Rectal smooth muscle tissue (tissue), 1 donor: ENCODE results near the gene SLC22A16.

Experiments used
- H3K27ac ChIP-seq: one replicate; pipeline ENCODE4 v1.7.0; 2013; ENCODE audit warnings: low read depth, low read length, inconsistent platforms
- H3K27me3 ChIP-seq: one replicate; pipeline ENCODE4 v1.7.0; 2013; ENCODE audit warnings: low read length; ENCODE audit not compliant: control insufficient read depth, insufficient read depth
- H3K36me3 ChIP-seq: one replicate; pipeline ENCODE4 v1.7.0; 2013; ENCODE audit warnings: low read length; ENCODE audit not compliant: control insufficient read depth, insufficient read depth
- H3K4me1 ChIP-seq: one replicate; pipeline ENCODE4 v1.7.0; 2013; ENCODE audit warnings: low read length; ENCODE audit not compliant: control insufficient read depth, insufficient read depth
- H3K4me3 ChIP-seq: one replicate; pipeline ENCODE4 v1.7.0; 2013; ENCODE audit warnings: low read length
- H3K9ac ChIP-seq: one replicate; pipeline ENCODE4 v1.7.0; 2013; ENCODE audit warnings: low read length

The SLC22A16 gene

GRCh38 chr6:110486756-110487155 is 10.3 kb upstream of the SLC22A16 start:
- H3K4me3 ChIP-seq: no peak overlapping the region
- H3K27ac ChIP-seq: no peak overlapping the region
- H3K9ac ChIP-seq: no peak overlapping the region
- no peaks in the 10 kb centered on the region for H3K27me3 ChIP-seq
- H3K4me1 ChIP-seq: no peaks in the 10 kb centered on the region
- H3K36me3 ChIP-seq: no peaks in the 10 kb centered on the region

DNA sequence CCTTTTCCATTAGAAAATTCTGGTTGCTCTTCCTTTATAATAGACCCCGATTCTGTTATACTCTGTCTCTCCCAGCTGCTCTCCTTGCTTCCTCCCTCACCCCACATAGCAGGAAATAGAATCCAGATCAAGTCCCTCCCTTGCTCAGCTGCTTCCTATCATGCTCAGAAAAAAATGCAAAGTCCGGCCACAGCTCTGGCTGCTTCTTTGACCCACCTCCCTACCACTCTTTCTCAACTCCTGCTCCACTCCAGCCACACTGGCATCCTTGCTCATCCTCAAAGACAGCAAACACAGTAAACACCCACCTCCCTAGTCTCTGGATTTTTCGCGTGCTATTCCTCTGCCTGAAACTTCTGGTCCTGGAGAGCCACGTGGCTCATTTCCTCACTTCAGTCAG is 9.1 kb upstream of the SLC22A16 start:
- no peak overlapping the region for H3K9ac ChIP-seq
- H3K4me1 ChIP-seq: no peaks in the 10 kb centered on the region
- no peaks in the 10 kb centered on the region for H3K36me3 ChIP-seq
- H3K27ac ChIP-seq: no peak overlapping the region
- H3K4me3 ChIP-seq: no peak overlapping the region
- H3K27me3 ChIP-seq: no peaks in the 10 kb centered on the region

GRCh38 chr6:110484321-110484720 is 7.9 kb upstream of the SLC22A16 start:
- Histone ChIP-seq H3K4me3 (no peak overlapping the region), H3K27ac (no peak overlapping the region), H3K9ac (no peak overlapping the region), H3K27me3 (no peaks in the 10 kb centered on the region), H3K4me1 (no peaks in the 10 kb centered on the region), H3K36me3 (no peaks in the 10 kb centered on the region)

DNA sequence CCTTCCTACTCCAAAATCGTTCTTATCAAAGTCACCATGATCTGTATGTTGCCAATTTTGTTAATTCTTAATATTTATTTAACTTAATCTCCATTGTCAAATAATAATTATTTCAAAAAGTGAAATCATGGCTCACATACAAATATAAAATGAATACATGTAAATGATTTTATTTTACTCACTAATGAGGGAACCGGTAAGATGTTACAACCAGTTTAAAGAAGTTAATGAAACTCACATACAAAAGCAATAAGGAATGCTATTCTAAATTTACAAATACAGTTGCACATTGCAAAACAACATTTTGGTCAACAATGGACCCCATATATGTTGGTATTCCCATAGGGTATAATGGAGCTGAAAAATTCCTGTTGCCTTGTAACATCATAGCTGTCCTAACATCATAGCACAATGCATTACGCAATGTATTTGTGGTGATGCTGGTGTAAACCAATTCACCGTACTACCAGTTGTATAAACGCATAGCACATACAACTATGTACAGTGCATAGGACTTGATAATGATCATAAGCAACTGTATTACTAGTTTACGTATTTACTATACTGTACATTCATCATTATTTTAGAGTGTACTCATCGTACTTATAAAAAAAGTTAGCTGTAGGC is 6.5 kb upstream of the SLC22A16 start:
- no peaks in the 10 kb centered on the region for H3K27me3 ChIP-seq
- H3K4me1 ChIP-seq: no peaks in the 10 kb centered on the region
- no peaks in the 10 kb centered on the region for H3K36me3 ChIP-seq
- H3K4me3 ChIP-seq: no peak overlapping the region
- H3K9ac ChIP-seq: no peak overlapping the region
- no peak overlapping the region for H3K27ac ChIP-seq

GRCh38 chr6:110481081-110481480 is 4.7 kb upstream of the SLC22A16 start:
- Histone ChIP-seq H3K9ac (no peak overlapping the region), H3K27ac (no peak overlapping the region), H3K4me1 (no peaks in the 10 kb centered on the region), H3K36me3 (no peaks in the 10 kb centered on the region), H3K4me3 (no peak overlapping the region), H3K27me3 (no peaks in the 10 kb centered on the region)

DNA sequence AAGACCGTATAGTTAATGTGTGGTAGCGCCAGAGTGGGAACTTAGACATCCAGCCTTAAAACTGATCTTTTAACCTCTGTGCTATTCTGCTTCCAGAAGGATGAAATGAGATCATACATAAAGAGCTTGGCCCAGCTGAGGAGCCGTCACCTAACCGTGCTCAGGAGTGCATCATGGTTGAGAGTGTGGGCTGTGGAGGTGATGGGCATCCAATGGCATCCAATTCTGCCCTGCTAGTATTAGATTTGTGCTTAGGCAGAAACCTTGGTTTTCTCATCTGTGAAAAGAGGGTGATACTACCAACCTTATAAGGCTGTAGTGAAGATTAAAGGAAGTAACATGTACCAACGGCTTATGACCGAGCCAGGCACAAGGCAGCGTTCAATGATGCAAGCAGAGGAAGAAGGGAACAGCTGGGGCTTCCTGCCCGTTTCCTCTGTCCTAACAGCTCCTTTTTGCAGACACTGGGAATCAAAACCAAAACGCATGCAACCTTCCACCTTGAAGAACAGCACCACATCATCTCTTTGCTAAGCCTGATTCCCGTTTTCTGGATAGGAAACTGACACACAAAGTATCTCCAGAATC is 1.3 kb downstream of the SLC22A16 start:
- Histone ChIP-seq H3K4me1 (no peaks in the 10 kb centered on the region), H3K27me3 (peaks cover 4% of the 10 kb centered on the region), H3K27ac (no peak overlapping the region), H3K9ac (no peak overlapping the region), H3K36me3 (no peaks in the 10 kb centered on the region), H3K4me3 (no peak overlapping the region)

- peaks cover 4% of the 10 kb centered on the region for H3K27me3 ChIP-seq
- H3K27ac ChIP-seq: no peak overlapping the region
- no peaks in the 10 kb centered on the region for H3K4me1 ChIP-seq
- no peaks in the 10 kb centered on the region for H3K36me3 ChIP-seq
- no peak overlapping the region for H3K9ac ChIP-seq
- H3K4me3 ChIP-seq: no peak overlapping the region
These were observed 1.9 kb downstream of the SLC22A16 start for GRCh38 chr6:110474500-110474899.

- H3K4me1 ChIP-seq: no peaks in the 10 kb centered on the region
- H3K27me3 ChIP-seq: peaks cover 4% of the 10 kb centered on the region
These were observed 3.7 kb downstream of the SLC22A16 start for GRCh38 chr6:110472739-110473138.

GRCh38 chr6:110471726-110472365 is 4.6 kb downstream of the SLC22A16 start:
- no peaks in the 10 kb centered on the region for H3K36me3 ChIP-seq
- no peak overlapping the region for H3K9ac ChIP-seq
- H3K27me3 ChIP-seq: peaks cover 4% of the 10 kb centered on the region
- no peaks in the 10 kb centered on the region for H3K4me1 ChIP-seq
- H3K27ac ChIP-seq: no peak overlapping the region
- no peak overlapping the region for H3K4me3 ChIP-seq

More at GRCh38 chr6:110472739-110473138, 3.7 kb downstream of the SLC22A16 start:
- no peak overlapping the region for H3K9ac ChIP-seq
- H3K36me3 ChIP-seq: no peaks in the 10 kb centered on the region
- no peak overlapping the region for H3K27ac ChIP-seq
- no peak overlapping the region for H3K4me3 ChIP-seq

DNA sequence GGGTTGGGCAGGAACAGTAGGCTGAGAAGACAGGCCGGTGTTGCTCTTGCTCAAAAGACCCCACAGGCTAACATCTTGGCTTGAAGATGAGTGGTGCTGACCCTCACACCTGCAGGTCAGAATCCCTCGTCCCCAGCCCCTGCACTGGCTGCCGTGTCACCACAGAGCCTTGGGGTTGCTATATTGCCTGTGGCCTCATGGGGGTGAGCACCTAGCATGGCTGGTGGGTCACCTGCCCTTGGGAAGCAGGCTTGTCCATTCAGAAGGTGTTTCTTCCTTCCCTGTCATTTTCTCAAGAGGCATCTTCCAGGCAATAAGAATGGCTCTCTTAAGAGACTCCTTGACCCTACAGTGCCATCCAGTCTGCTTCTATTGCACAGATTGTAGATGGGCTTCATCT is 7.7 kb downstream of the SLC22A16 start:
- no peaks in the 10 kb centered on the region for H3K4me1 ChIP-seq
- H3K27me3 ChIP-seq: no peaks in the 10 kb centered on the region
- H3K4me3 ChIP-seq: no peak overlapping the region
- no peak overlapping the region for H3K9ac ChIP-seq
- H3K27ac ChIP-seq: no peak overlapping the region
- no peaks in the 10 kb centered on the region for H3K36me3 ChIP-seq

GRCh38 chr6:110467566-110468140 is 8.8 kb downstream of the SLC22A16 start:
- Histone ChIP-seq H3K27me3 (no peaks in the 10 kb centered on the region), H3K27ac (no peak overlapping the region), H3K36me3 (no peaks in the 10 kb centered on the region), H3K4me1 (no peaks in the 10 kb centered on the region), H3K4me3 (no peak overlapping the region), H3K9ac (no peak overlapping the region)

DNA sequence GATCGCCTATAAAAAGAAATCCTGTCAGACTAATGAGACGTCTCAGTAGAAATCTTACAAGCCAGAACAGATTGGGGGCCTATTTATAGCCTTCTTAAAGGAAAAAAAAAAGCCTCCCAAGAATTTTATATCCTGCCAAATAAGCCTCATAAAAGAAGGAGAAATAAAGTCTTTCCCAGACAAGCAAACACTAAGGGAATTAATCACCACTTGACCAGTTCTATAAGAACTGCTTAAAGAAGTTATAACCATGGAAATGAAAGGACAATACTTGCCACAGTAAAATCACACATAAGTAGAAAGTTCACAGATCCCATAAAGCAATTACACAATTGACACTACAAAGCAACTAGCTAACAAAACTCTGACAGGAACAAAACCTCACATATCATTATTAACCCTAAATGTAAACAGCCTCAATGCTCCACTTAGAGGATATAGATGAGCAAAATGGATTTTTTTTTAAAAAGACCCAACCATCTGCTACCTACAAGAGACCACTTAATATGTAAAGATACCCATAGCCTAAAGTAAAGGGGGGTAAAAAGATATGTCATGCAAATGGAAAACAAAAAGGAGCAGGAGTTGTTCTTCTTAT is 13.4 kb downstream of the SLC22A16 start:
- H3K9ac ChIP-seq: no peak overlapping the region
- no peaks in the 10 kb centered on the region for H3K36me3 ChIP-seq
- no peaks in the 10 kb centered on the region for H3K27me3 ChIP-seq
- H3K27ac ChIP-seq: no peak overlapping the region
- no peak overlapping the region for H3K4me3 ChIP-seq
- no peaks in the 10 kb centered on the region for H3K4me1 ChIP-seq
